ENCODE results near the gene STON1.

The STON1 gene

DNA sequence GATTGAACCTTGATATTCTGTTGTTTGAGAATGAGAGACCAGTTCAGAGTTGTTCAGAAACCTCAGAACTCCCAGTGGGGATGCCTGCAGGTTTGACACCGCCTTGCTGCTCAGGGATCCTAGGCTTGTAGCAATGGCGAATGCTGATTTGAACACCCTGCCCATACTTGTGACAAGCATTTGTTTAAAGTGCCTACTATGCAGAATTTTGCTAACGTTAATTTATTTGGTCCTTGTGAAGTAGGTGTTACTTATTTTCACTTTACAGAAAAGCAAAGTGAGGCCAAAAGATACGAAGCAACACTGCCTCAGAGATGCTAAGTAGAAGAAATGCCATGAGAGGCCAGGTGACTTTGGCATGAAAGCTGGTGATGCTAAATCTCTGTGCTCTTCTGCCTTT lies 32.3 kb downstream of the STON1 start:
- no peak for DNase-seq (ENCODE audit: extremely low spot score)
- TF ChIP-seq, protein P1, sequence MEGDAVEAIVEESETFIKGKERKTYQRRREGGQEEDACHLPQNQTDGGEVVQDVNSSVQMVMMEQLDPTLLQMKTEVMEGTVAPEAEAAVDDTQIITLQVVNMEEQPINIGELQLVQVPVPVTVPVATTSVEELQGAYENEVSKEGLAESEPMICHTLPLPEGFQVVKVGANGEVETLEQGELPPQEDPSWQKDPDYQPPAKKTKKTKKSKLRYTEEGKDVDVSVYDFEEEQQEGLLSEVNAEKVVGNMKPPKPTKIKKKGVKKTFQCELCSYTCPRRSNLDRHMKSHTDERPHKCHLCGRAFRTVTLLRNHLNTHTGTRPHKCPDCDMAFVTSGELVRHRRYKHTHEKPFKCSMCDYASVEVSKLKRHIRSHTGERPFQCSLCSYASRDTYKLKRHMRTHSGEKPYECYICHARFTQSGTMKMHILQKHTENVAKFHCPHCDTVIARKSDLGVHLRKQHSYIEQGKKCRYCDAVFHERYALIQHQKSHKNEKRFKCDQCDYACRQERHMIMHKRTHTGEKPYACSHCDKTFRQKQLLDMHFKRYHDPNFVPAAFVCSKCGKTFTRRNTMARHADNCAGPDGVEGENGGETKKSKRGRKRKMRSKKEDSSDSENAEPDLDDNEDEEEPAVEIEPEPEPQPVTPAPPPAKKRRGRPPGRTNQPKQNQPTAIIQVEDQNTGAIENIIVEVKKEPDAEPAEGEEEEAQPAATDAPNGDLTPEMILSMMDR (IDR thresholded peaks at IDR 0.05; ENCODE audit: control extremely low read depth, extremely low read depth, low read depth, missing control alignments) = no peak
- ChIA-PET POLR2A (no interaction called here), CTCF (no interaction called here)

- TF ChIP-seq, protein P1 (IDR thresholded peaks at IDR 0.05; ENCODE audit: control extremely low read depth, extremely low read depth, low read depth, missing control alignments) = no peak
- CTCF ChIA-PET = no interaction called here
- POLR2A ChIA-PET = no interaction called here
- DNase-seq (ENCODE audit: extremely low spot score) = no peak
These were observed 36.8 kb downstream of the STON1 start for GRCh38 chr2:48566592-48567310.

- TF ChIP-seq, protein P1 (IDR thresholded peaks at IDR 0.05; ENCODE audit: control extremely low read depth, extremely low read depth, low read depth, missing control alignments) = no peak
- ChIA-PET POLR2A (no interaction called here), CTCF (interaction anchor here (1.0 kb wide), 1 partner anchor 33 kb away, joined by 3 read pairs; no protein-coding TSS in a partner anchor)
- DNase-seq (ENCODE audit: extremely low spot score) = no peak
These were observed 37.7 kb downstream of the STON1 start for GRCh38 chr2:48567671-48568070.

DNA sequence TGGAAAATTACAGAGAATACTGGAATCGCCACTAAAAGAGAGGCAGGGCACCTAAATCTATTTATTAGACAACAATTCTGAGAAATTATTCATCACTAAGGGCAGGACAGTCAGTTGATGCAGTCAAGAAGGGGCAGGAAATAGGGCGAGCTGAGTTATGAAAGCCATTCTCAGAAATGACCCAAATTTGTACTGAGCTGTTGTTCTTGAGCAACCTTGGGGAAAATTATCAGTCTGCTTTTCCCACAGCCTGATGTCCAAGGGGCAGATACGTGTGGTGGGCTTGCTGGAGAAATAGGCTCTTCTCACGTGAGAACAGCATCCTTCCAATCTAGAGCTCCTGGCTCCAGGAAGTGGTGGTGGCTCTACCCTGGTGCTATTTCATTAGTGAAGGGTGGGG lies 38.6 kb downstream of the STON1 start:
- POLR2A ChIA-PET = no interaction called here
- no peak for DNase-seq (ENCODE audit: extremely low spot score)
- TF ChIP-seq, protein P1 (IDR thresholded peaks at IDR 0.05; ENCODE audit: control extremely low read depth, extremely low read depth, low read depth, missing control alignments) = no peak
- CTCF ChIA-PET = interaction anchor here (1.0 to 1.5 kb wide), 3 partner anchors 17 to 32 kb away, joined by 3 to 5 read pairs (median 3); no protein-coding TSS in a partner anchor

DNA sequence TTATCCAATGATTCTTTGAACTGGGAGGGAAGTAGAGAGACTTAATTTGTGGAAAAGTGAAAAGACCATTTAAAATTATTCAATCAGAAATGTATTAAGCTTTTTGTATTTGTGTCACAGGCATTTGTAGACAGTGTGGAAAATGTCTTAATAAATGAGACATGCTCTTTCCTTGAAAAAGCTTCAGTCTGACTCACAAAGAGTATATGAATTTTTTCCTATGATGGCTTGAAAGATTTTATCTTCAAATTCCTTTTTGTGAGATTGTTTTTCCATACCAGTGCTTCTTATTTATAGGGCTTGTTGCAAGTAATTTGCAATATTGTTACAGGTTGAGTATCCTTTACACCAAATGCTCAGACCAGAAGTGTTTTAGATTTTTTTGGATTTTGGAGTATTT lies 39.5 kb downstream of the STON1 start:
- no peak for DNase-seq (ENCODE audit: extremely low spot score)
- ChIA-PET POLR2A (no interaction called here), CTCF (interaction anchor here (1.5 kb wide), 1 partner anchor 19 kb away, joined by 5 read pairs; no protein-coding TSS in a partner anchor)
- TF ChIP-seq, protein P1 (IDR thresholded peaks at IDR 0.05; ENCODE audit: control extremely low read depth, extremely low read depth, low read depth, missing control alignments) = no peak

DNA sequence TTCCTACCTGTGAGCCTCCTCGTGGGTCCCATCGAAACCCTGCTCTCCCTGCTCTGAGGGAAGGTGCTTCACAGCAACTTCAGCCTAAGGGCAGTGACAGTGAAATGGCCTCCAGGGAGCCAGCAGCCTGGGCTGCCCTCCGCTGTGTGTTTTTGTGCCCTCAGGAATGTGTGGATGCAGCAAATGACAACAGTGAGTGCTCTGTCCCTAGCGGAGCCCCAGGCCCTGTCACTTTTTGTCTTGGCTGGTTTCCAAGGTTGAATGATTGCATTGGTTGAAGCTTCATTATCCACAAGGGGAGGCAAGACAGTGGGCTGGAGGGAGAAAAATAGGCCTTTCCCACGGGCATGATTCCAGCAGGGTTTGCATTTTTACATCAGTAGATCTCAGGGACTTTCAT lies 42.9 kb downstream of the STON1 start:
- TF ChIP-seq, protein P1 (IDR thresholded peaks at IDR 0.05; ENCODE audit: control extremely low read depth, extremely low read depth, low read depth, missing control alignments) = no peak
- POLR2A ChIA-PET = no interaction called here
- CTCF ChIA-PET = interaction anchor here (1.4 kb wide), 1 partner anchor 10 kb away, joined by 3 read pairs; no protein-coding TSS in a partner anchor
- no peak for DNase-seq (ENCODE audit: extremely low spot score)
